Measurements from ENCODE around the gene TET2.

DNA sequence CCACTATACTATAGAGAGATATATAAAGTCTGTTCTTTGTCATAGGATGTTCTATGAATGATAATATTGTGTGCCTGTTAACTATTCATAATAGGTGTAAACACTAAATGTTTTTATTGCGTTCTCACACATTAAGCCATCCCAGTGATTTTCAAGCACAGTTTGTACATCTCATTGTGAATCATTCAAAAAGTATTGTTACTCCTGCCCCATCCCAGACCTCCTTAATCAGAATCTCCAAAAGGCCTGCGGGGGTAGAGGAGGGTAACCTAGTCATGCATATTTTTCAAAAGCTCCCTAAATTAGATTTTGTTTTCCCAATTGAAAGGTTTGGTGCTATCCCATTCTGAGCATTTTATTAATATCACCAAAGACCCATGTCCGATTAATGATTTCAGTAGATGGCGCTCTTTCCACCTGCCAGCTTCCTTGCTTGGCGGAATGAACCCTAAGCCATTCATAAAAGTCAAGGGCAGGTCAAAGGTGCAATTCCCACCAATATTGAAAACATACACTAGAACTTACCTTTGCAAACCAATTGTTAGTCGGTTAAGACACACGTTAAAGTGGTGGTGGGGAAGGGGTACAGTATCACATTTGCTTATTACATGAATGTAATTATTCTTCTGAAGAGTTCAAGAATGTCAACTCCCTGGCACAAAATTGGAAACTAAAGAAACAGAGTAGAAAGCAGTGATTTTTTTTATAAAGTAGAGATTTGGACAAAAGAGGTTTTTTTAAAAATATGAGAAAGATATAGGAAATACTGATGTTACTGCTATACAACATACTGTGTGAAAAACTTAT is 5.8 kb upstream of the TET2 start:
- TF ChIP-seq CTCF (conservative IDR thresholded peaks at IDR 0.05; ENCODE audit: low read depth, low read length) (peak; percentile 65), RCOR1 (IDR thresholded peaks at IDR 0.05; ENCODE audit: insufficient replicate concordance, low read length) (no peak), POLR2A (IDR thresholded peaks at IDR 0.05; ENCODE audit: low read depth, low read length) (no peak), CHD1 (IDR thresholded peaks at IDR 0.05; ENCODE audit: low read depth, low read length) (no peak), RAD21 (IDR thresholded peaks at IDR 0.05; ENCODE audit: low read length) (peak; percentile 72), FOS (IDR thresholded peaks at IDR 0.05; ENCODE audit: low read depth, low read length) (no peak), MAZ (IDR thresholded peaks at IDR 0.05; ENCODE audit: borderline replicate concordance, low read depth, low read length) (no peak), SMC3 (IDR thresholded peaks at IDR 0.05; ENCODE audit: low read depth, low read length) (peak; percentile 53), CEBPB (IDR thresholded peaks at IDR 0.05; ENCODE audit: low read depth, low read length) (no peak)
- TF ChIP-seq, protein P1, sequence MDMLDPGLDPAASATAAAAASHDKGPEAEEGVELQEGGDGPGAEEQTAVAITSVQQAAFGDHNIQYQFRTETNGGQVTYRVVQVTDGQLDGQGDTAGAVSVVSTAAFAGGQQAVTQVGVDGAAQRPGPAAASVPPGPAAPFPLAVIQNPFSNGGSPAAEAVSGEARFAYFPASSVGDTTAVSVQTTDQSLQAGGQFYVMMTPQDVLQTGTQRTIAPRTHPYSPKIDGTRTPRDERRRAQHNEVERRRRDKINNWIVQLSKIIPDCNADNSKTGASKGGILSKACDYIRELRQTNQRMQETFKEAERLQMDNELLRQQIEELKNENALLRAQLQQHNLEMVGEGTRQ (IDR thresholded peaks at IDR 0.05; ENCODE audit: low read depth, low read length): no peak
